SK-MEL-5 (cell line): ENCODE measurements around the gene SCGB1C2. TPM values are rescaled to one million over a fixed set of nuclear protein-coding genes. Genes with fewer than 3 reads are reported as not detected.

ENCODE experiments used
- DNase-seq: peaks from one replicate; pipeline ENCODE4 v3.0.0-alpha.2; 2016; ENCODE audit warnings: low read depth, low spot score
- in situ Hi-C: cut with HindIII; loops from 2 replicates; pipeline ENCODE4 v1.10.0; 2016; ENCODE audit warnings: low sequenced_read_pairs, high pct_unique_total_duplicates, low pct_unique_long_range_greater_than_20kb
- small RNA-seq, 2 experiments: library from RNA; depleted of rRNA; stranded (forward); fragments of <200 nt; gene quantifications; one replicate each; pipeline ENCODE3, GENCODE V24; 2014
- total RNA-seq: library from RNA; depleted of rRNA; stranded (reverse); fragments of >200 nt; shearing (Covaris generic); gene quantifications from 2 replicates; pipeline ENCODE4 v1.2.3, GENCODE V29; 2014; rRNA removed

SCGB1C2 gene
- total RNA-seq, 1 experiment from 2014 or later, result not detected

- in situ Hi-C loops, result no loop called here
- DNase-seq, result no peak
These were observed 44.8 kb downstream of the SCGB1C2 start for GRCh38 chr17:182050-182751.

- DNase-seq, result no peak
- in situ Hi-C loops, result no loop called here
These were observed 45.7 kb downstream of the SCGB1C2 start for GRCh38 chr17:183021-183420.

- DNase-seq, result no peak
- in situ Hi-C loops, result no loop called here
These were observed 48.2 kb downstream of the SCGB1C2 start for GRCh38 chr17:185445-186138.

- in situ Hi-C loops, result no loop called here
These were observed 49.8 kb downstream of the SCGB1C2 start for GRCh38 chr17:187130-187529.

More at GRCh38 chr17:187130-187529, 49.8 kb downstream of the SCGB1C2 start:
- DNase-seq, result no peak

Small RNA genes lying within 50 kb of the gene (small RNA-seq; reads per million reads assigned to genes)
- 0 reads per million in 2 experiments for gene RF00026

Other genes starting within 250 kb of the SCGB1C2 start
- gene DOC2B, start 44.1 kb downstream of the SCGB1C2 start, total RNA-seq, result 0.03 and 0.64 TPM in 2 replicates
- gene RPH3AL, start 215.2 kb downstream of the SCGB1C2 start, total RNA-seq, result 2.4 and 4.5 TPM in 2 replicates